ENCODE measurements around the gene SLC6A17.

The SLC6A17 gene

DNA sequence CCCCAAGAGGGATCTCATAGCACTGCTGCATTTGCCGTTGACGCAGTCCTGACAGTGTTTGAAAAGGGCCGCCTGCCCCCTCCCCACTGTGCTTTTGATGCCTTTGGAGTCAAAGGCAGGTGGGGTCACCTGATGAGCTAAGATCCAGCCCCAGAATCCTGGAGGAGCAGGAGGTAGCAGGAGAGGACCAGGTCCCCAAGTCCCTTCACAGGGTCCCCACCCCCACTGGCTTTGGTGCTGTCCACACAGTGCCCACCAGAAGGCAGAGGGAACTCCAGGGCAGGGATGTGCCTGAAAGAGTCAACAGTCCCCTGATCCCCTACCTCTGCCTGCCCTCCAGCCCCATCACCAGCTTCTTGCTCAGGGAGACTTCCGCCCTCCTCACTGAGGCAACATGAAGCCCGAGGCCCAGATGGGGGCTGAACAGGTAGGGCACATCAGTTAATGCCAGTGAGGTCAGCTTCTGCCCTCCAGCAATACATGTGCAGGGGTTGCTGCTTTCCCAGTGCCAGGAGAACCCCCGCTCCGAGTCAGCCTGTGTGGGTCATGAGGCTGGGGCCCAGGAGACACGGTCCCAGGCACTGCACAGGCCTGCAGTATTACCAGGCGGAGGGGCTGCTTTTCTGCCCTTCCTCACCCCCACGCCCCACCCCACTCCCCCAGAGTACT, 51.0 kb downstream of the SLC6A17 start:
- DNase-seq (ENCODE audit: low read depth): no peak
- no peak overlapping the region for H3K4me3 ChIP-seq (ENCODE audit: low read depth, low read length)
- TF ChIP-seq, protein P1, sequence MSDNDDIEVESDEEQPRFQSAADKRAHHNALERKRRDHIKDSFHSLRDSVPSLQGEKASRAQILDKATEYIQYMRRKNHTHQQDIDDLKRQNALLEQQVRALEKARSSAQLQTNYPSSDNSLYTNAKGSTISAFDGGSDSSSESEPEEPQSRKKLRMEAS (IDR thresholded peaks at IDR 0.05; ENCODE audit: low read depth, low read length): no peak
- TF ChIP-seq, protein P2, sequence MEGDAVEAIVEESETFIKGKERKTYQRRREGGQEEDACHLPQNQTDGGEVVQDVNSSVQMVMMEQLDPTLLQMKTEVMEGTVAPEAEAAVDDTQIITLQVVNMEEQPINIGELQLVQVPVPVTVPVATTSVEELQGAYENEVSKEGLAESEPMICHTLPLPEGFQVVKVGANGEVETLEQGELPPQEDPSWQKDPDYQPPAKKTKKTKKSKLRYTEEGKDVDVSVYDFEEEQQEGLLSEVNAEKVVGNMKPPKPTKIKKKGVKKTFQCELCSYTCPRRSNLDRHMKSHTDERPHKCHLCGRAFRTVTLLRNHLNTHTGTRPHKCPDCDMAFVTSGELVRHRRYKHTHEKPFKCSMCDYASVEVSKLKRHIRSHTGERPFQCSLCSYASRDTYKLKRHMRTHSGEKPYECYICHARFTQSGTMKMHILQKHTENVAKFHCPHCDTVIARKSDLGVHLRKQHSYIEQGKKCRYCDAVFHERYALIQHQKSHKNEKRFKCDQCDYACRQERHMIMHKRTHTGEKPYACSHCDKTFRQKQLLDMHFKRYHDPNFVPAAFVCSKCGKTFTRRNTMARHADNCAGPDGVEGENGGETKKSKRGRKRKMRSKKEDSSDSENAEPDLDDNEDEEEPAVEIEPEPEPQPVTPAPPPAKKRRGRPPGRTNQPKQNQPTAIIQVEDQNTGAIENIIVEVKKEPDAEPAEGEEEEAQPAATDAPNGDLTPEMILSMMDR (IDR thresholded peaks at IDR 0.05; ENCODE audit: low read depth, low read length): no peak
- TF ChIP-seq MYC (IDR thresholded peaks at IDR 0.05; ENCODE audit: low read depth, low read length) (no peak), POLR2A (IDR thresholded peaks at IDR 0.05; ENCODE audit: extremely low read depth, insufficient read length) (no peak)

DNA sequence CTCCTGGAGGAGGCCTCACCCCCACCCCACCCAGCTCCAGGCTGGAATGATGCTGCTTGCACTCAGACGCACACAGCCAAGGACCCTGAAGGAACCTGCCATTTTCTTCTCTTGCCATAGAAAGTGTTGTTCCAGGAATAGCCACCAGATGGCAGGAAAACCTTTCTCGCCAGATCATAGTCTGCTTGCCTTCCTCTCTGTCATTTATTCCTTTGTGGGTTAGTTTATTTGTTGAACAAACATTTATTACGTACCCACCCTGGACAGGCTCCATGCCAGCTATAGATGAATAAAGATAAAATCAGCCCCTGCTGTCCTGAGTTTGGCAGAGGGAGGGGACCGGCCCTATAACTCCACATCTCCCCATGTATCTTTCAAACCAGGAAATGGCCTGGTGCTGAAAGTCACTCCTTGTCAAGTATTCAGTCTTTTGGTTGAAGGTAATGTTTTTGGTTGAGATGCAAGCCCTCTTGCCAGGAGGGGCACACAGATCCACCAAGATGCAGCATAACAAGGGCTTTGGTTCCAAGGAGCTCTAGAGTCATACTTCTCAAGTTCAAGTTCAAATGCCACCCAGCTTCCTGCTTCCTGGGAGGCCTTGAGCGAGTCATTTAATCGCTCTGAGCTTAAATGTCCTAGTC, 52.8 kb downstream of the SLC6A17 start:
- TF ChIP-seq, protein P1 (IDR thresholded peaks at IDR 0.05; ENCODE audit: low read depth, low read length): no peak
- no peak for TF ChIP-seq MYC (IDR thresholded peaks at IDR 0.05; ENCODE audit: low read depth, low read length)
- TF ChIP-seq, protein P2 (IDR thresholded peaks at IDR 0.05; ENCODE audit: low read depth, low read length): peak; percentile 70
- no peak for TF ChIP-seq POLR2A (IDR thresholded peaks at IDR 0.05; ENCODE audit: extremely low read depth, insufficient read length)
- DNase-seq (ENCODE audit: low read depth): peak; percentile 73
- no peak overlapping the region for H3K4me3 ChIP-seq (ENCODE audit: low read depth, low read length)

DNA sequence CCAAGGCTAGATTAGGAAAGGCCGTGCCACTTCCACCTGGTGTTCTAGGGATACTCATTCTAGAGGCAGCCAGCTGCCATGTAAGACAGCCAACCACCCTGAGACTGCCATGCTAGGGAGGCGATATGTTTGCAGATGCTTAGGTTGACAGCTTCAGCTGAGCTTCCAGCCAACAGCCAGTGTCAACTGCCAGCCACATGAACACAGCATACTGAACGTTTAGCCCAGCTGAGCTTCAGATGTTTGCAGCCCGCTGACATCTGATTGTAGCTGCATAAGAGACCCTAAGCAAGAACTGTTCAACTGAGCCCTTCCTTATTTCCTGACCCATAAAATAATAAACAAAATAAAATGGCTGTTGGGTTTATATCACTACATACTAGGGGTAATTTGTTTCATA, 54.9 kb downstream of the SLC6A17 start:
- TF ChIP-seq, protein P2 (IDR thresholded peaks at IDR 0.05; ENCODE audit: low read depth, low read length): no peak
- TF ChIP-seq POLR2A (IDR thresholded peaks at IDR 0.05; ENCODE audit: extremely low read depth, insufficient read length) (no peak), MYC (IDR thresholded peaks at IDR 0.05; ENCODE audit: low read depth, low read length) (no peak)
- TF ChIP-seq, protein P1 (IDR thresholded peaks at IDR 0.05; ENCODE audit: low read depth, low read length): no peak
- no peak overlapping the region for H3K4me3 ChIP-seq (ENCODE audit: low read depth, low read length)
- DNase-seq (ENCODE audit: low read depth): no peak

DNA sequence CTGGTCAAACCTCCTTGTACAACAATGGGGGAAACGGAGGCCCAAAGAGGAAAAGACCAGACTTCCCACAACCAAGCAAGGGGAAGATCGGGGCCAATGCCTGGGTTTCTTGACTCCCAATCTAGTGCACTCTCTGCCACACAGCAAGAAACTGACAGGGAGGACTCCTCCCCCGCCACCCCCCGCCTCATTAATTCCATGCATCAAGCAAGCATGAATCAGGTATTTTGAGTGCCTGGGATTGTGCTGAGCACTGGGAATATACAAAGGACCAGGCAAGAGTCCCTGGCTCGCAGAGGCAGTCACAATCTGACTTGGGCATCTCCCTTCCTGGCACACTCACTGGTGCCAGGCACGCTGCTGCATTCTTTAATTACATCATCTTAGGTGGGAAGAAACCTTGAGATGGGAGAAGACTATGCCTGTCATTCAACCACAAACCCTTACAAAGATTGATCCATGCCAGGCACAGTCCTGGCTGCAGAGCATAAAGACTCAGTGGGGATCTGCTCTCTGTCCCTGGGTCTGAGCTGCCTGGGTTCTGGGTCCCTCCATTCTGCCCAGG, 55.4 kb downstream of the SLC6A17 start:
- TF ChIP-seq POLR2A (IDR thresholded peaks at IDR 0.05; ENCODE audit: extremely low read depth, insufficient read length) (no peak), MYC (IDR thresholded peaks at IDR 0.05; ENCODE audit: low read depth, low read length) (no peak)
- TF ChIP-seq, protein P1 (IDR thresholded peaks at IDR 0.05; ENCODE audit: low read depth, low read length): no peak
- TF ChIP-seq, protein P2 (IDR thresholded peaks at IDR 0.05; ENCODE audit: low read depth, low read length): no peak
- no peak for DNase-seq (ENCODE audit: low read depth)
- no peak overlapping the region for H3K4me3 ChIP-seq (ENCODE audit: low read depth, low read length)

DNA sequence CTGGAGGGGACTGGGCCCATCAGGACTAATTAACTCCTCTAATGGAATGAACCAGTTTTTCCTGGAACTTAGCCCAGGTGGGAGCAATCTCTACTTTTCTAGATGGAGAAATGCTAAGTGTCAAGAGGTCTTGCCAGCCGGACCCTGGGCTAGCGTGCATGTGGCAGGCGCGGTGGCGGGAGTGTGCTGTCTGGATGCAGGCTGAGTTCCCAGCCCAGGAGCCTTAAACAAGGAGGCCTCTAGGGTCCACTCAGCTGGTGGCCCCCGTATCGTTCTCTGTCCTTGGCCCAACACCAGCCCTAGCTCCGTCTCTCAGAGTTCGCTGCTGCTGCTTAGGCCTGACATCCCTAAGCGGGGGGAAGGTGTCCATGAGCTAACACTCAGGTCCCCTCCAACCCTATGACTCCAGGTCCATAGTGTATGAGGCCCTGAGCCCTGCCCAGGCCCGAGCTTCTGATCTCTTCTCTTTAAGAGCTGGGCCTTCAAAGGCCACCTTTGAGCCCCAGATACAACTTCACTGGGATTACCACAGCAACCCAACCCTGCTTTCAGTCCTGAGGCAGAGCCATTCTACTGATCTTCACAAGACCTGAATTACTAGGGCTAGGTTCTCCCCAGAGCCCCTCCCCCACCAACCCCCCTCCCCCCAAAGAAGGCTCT, 56.1 kb downstream of the SLC6A17 start:
- no peak for TF ChIP-seq MYC (IDR thresholded peaks at IDR 0.05; ENCODE audit: low read depth, low read length)
- TF ChIP-seq, protein P1 (IDR thresholded peaks at IDR 0.05; ENCODE audit: low read depth, low read length): no peak
- no peak for TF ChIP-seq POLR2A (IDR thresholded peaks at IDR 0.05; ENCODE audit: extremely low read depth, insufficient read length)
- TF ChIP-seq, protein P2 (IDR thresholded peaks at IDR 0.05; ENCODE audit: low read depth, low read length): no peak
- DNase-seq (ENCODE audit: low read depth): no peak
- no peak overlapping the region for H3K4me3 ChIP-seq (ENCODE audit: low read depth, low read length)

Measured in NB4 (cell line).